Cardiac septum (tissue), 1 donor: ENCODE results near the gene DAO. TPM values are rescaled to one million over a fixed set of nuclear protein-coding genes. Genes with fewer than 3 reads are reported as not detected.
"Not testable (repeated sequence)": the region's sequence is repeated elsewhere in the genome, so short reads cannot be mapped to it uniquely, and the experiment has no call there.

Experiments used
- DNase-seq: peaks from one replicate; pipeline ENCODE4 v3.0.0-alpha.2; 2020; ENCODE audit warnings: low spot score
- intact Hi-C: fragments of 100-400 bp; cut with DNase I; formaldehyde crosslinking; loops from one replicate; pipeline ENCODE4 v1.14.0; 2022
- total RNA-seq: library from RNA; stranded (reverse); fragmentation: NEBNext Ultra II Directional; extraction: Animal tissue kit (Norgen Biotek cat#: 25700); gene quantifications from one replicate; pipeline ENCODE4 v1.2.1, GENCODE V29; 2021
- donor health status: DM: no; HTN: no; CAD: no.

The DAO gene
- total RNA-seq, 1 donor from 2014 or later, result not detected

DNA sequence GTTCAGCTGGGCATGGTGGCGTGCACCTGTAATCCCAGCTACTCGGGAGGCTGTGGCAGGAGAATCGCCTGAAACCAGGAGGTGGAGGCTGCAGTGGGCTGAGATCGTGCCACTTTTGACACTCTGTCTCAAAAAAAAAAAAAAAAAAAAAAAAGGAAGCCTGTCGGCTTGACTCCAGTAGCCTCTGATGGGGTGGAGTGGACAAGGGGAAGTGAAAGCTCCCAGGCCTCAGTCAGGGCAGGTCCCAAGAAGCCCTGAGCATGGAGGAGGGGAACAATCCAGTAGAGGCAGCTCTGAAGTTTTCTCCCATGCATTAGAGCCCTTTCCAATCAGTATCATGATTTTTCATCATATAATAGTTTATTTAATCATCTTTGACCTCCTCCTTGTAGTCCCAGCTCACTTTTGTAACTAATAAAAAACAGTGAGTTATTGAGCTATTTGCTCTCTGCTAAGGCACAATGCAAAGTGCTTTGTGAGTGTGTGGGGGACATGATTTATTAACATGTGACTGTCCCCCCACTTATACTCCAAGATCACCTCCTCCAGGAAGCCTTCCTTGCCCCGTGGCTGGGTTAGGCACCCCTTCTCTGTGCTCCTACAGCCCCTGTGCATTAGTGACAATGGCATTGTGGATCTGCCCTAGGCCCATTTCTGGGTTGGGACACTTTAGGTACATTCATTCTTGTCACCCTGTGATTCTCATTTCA lies 17.9 kb upstream of the DAO start:
- intact Hi-C loops, result no loop called here

DNA sequence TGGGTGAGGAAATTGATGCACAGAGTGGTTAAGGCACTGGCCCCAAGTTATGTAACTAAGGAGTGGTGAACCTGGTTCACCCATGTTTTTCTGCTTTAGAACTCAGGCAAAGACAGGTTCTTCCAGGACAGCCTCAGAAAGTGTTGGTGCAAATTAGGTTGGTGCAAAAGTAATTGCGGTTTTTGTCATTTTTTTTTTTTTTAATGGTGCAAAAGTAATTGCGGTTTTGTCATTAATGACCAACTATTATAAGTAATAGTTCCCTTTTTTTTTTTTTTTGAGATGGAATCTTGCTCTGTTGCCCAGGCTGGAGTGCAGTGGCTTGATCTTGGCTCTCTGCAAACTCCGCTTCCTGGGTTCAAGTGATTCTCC lies 17.3 kb upstream of the DAO start:
- intact Hi-C loops, result no loop called here
- no peak for DNase-seq

More for the DNA sequence above, 17.9 kb upstream of the DAO start:
- peak; percentile 80 for DNase-seq

DNA sequence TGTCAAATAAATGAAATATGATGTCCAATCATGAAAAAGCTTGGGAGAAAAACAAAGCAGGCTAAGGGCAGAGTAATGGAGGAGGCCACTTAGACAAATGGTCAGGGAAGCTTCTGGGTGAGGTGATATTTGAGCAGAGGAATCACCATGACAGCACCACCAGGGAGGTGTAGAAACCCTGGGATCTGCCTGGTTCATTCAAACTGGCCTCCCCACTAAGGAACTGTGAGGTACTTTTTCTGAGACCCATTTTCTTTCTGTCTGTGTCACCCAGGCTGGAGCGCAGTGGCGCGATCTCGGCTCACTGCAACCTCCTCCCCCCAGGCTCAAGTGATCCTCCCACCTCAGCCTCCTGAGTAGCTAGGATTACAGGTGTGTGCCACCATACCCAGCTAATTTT lies 14.7 kb upstream of the DAO start:
- no peak for DNase-seq
- intact Hi-C loops, result no loop called here

DNA sequence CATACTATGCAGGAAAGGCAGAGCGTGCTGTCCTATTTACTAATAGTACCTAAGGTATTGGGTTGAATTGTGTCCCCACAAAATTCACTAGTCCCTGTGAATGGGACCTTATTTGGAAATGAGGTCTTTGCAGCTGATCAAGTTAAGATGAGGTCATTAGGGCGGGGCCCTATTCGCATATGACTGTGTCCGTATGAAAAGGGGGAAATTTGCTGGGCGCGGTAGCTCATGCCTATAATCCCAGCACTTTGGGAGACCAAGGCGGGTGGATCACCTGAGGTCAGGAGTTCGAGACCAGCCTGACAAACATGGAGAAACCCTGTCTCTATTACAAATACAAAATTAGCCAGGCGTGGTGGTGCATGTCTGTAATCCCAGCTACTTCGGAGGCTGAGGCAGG lies 13.8 kb upstream of the DAO start:
- DNase-seq, intact Hi-C loops: not testable (repeated sequence)

DNA sequence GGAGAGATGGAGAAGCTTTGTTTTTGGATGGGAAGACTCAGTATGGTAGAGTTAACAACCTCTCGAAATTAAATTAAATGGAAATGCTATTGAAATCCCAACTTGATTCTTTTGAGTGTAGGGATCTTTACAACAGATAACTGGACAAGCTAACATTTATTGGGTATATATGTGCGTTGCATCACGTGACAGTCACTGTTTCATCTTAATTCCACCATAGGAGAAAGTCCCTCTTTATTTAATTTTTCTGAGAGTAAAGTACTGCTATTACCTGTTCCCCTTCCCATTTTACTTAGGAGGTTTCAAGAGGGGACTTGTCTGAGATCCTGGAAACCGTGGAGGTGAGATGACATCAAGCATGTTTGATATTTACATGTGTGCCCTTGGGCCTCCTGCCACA lies 11.1 kb upstream of the DAO start:
- no peak for DNase-seq
- intact Hi-C loops, result no loop called here

DNA sequence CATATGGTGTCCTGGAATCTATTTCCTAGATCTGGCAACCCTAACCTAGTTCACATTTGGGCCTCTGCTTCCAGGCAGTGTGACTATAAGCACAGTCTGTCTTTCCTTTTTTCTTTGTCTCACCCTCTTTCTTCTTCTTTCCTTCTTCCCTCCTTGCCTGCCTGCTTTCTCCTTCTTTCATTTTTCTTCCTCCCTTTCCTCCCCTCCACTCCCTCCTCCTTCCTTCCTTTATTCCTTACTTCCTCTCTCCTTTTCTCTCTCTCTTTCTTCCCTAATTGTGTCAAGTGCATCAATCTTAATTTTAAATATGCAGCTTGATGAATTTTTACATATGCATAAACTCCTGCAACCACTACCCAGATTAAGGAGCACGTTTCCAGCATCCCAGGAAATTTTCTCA lies 4.6 kb upstream of the DAO start:
- intact Hi-C loops, result no loop called here
- no peak for DNase-seq

DNA sequence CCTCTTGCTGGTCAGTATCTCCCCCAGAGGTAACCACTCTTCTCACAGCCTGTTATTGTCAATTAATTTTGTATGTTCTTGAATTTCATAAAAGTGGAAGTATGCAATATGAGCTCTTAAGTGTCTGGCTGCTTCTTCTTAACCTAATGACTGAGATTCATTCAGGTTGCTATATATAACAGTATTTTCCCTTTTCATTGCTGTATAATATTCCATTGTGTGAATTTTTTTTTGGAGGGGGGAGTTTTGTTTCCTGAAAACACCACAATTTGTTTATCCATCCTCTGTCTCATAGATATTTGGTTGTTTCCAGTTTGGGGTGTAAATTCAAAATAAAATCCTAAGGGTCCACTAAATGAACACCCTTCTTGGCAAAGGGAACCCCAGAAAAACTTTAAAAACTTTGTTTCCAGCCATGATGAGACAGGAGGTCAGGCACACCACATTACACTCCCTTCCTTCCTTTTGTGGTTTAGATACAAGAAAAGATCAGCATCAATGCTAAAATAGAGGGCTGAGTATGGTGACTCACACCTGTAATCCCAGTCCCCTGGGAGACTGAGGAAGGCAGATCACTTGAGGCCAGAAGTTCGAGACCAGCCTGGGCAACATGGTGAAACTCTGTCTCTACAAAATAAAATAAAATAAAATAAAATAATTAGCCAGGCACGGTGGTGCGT lies 4.1 kb upstream of the DAO start:
- DNase-seq, result no peak
- intact Hi-C loops, result no loop called here

DNA sequence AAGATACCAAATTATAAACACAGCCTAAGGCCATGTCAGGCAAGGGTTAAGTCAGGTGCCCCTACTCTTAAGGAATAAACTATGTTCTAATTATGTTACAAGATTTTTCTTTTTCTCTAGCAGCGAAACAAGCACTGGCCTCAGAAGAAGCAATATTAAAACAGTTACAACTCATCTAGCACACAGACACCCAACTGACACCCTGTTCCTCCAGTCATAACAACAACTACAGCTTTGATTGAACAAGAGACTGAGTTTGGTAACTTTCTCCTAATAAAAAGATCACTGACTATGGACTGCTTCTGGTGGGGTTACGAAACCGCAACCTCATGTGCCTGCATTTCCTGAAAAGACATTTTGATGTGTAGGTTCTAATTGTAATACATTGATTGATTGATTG lies 3.3 kb upstream of the DAO start:
- intact Hi-C loops, result no loop called here
- no peak for DNase-seq

GRCh38 chr12:108881953-108882352 lies 2.1 kb downstream of the DAO start:
- no peak for DNase-seq
- intact Hi-C loops, result no loop called here

DNA sequence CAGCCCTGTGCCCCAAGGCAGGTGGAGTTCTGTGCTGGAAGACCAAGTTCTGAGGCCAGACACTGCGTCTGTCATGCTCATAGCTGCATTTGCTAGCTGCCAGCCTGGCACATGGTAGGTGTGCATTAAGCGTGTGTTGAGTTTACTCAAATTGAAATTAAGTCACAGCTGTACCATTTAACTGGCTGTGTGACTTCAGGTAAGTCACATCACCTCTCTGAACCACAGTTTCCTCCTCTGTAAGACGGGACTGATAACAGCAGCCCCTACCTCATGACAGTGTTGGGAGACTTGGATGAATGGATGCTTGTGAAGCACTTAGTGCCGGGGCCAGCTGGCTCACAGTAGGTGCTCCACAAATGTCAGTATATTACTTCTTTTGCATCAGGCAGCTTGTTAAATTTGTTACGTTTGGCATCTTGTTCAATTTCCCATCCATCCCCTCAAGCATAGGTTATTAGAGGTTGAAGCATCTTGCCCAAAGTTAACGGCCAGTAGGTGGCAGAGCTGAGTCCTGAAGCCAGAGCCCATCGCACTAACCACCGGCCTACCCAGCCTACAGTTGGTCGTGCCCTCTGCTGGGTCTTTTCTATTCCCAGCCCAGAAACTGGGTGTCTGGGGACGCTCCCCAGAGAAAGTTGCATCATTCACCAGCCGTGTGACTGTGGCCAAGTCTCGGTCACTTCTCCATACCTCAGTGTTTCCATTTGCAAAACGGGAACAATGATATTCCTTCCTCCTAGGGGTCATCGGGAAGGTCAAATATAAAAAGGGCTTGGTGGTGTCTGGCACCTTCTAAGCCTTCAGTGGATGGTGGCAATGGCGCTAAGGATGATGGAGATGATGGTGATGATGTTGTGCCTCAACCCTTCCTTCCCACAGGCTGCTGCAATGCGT lies 4.5 kb downstream of the DAO start:
- intact Hi-C loops, result no loop called here
- peak; percentile 77 for DNase-seq

- intact Hi-C loops, result no loop called here
- no peak for DNase-seq
Measured at GRCh38 chr12:108886873-108887629, 7.2 kb downstream of the DAO start.

DNA sequence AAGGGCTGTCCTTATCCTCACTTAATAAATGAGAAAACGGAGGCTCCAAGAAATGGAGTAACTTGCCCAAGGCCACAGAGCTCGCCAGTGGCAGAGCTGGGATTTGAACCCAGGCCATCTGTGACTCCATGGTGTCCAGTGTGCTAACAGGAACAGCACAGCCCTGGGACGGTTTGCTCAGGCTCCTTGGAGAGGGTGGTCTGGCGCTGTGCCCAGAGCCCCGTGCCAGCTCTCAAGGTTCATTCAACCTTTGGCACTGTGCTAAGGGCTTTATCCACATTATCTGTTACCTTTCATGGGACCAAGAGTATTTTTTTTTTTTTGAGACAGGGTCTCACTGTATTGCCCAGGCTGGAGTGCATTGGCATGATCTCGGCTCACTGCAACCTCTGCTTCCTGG lies 8.1 kb downstream of the DAO start:
- intact Hi-C loops, result no loop called here

GRCh38 chr12:108890208-108890607 lies 10.3 kb downstream of the DAO start:
- intact Hi-C loops, result no loop called here
- no peak for DNase-seq

More for the DNA sequence above, 8.1 kb downstream of the DAO start:
- no peak for DNase-seq

- DNase-seq, result no peak
- intact Hi-C loops, result no loop called here
Measured at GRCh38 chr12:108895220-108895802, 15.4 kb downstream of the DAO start.

DNA sequence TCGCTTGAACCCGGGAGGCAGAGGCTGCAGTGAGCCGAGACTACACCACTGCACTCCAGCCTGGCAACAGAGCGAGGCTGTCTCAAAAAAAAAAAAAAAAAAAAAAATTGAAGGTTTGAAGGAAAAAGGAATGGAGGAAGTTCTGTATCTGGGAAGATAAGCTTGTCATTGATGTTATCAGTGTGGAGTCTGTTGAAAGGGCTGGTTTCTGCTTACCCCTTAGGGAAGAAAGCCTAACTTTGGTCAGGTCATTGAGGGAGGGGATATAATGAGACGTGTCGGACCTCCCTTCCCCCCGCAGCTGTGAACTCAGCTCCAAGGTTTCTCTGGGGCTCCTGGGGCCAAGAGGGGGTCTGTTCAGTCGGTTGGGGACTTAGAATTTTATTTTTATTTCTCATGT lies 16.4 kb downstream of the DAO start:
- no peak for DNase-seq
- intact Hi-C loops, result no loop called here

- intact Hi-C loops, result no loop called here
- no peak for DNase-seq
Measured at GRCh38 chr12:108896817-108897216, 16.9 kb downstream of the DAO start.

DNA sequence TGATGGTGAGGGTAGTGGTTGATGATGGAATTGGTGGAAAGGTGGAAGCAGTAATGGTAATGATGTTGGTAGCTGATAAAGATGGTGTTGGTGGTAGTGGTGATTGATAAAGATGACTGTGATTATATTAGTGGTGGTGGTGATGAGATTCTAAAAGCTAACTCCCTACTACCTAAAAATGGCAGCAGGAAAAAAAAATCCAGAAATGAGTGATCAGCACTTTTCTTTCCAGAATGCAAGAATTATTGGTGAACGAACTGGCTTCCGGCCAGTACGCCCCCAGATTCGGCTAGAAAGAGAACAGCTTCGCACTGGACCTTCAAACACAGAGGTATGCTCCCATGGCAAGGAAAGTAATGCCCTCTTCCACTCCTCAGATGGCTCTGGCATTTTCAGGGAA lies 19.3 kb downstream of the DAO start:
- no peak for DNase-seq

DNA sequence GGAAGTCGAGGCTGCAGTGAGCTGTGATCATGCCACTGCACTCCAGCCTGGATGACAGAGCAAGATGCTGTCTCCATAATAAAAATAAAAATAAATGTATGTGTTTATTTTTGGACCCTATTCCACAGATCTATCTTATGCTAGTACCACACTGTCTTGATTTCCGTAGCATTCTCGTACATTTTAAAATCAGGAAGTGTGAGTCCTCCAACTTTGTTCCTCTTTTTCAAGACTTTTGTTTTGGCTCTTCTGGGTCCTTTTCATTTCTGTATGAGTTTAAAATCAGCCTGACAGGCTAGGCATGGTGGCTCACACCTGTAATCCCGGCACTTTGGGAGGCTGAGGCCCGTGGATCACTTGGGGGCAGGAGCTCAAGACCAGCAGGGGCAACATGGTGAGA lies 25.8 kb downstream of the DAO start:
- no peak for DNase-seq
- intact Hi-C loops, result no loop called here

More for the DNA sequence above, 19.3 kb downstream of the DAO start:
- intact Hi-C loops, result no loop called here

DNA sequence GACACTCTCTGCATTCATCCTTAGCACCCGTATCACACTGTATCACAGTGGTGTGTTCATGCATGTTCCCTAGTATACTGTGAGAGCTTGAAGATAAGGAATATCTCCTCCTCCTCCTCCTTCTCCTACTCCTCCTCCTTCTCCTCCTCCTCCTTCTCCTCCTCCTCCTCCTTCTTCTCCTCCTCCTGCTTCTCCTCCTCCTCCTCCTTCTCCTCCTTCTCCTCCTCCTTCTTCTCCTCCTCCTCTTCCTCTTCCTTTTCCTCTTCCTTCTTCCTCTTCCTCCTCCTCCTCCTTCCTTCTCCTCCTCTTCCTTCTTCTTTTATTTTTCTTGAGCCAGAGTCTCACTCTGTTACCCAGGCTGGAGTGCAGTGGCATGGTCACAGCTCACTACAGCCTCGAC lies 27.1 kb downstream of the DAO start:
- intact Hi-C loops, result no loop called here
- DNase-seq, result no peak
